Naive thymus-derived CD8-positive, alpha-beta T cell (primary cell): ENCODE data around the gene DERL3. TPM values are rescaled to one million over a fixed set of nuclear protein-coding genes. Genes with fewer than 3 reads are reported as not detected.

Source experiments
- ATAC-seq, 2 donors: fragments of 150-1000 bp; cut with Tn5 transposase in 1 of 2; sonication (Bioruptor Pico), chemical (Tn5 transposase) in 1 of 2; 1 replicate in 1 of 2; 2 replicates in 1 of 2; pipeline ENCODE4 v1.10.0; 2021; ENCODE audit warnings: mild to moderate bottlenecking in 2 of 2, moderate library complexity in 2 of 2
- POLR2A ChIA-PET: fragments of 350-600 bp; sonication (Branson Sonifier 250); formaldehyde crosslinking; loops from one replicate; lab custom pipeline; 2021; ENCODE audit warnings: antibody characterized with exemption; lab: Charles Lee
- DNase-seq, 10 donors: peaks; one replicate each; pipeline versions ENCODE4 v3.0.0 to v3.0.0-alpha.2; 2020 to 2022
- H3K27ac Mint-ChIP-seq, 10 donors: one replicate each; pipeline ENCODE4 v1.8.0; 2020 to 2022; ENCODE audit warnings: mild to moderate bottlenecking in 10 of 10, mixed read lengths in 10 of 10, moderate library complexity in 4 of 10, inconsistent platforms in 1 of 10
- H3K27me3 Mint-ChIP-seq, 5 donors: one replicate each; pipeline ENCODE4 v1.8.0; 2021 to 2022; ENCODE audit warnings: mixed read lengths in 5 of 5
- H3K36me3 Mint-ChIP-seq, 3 donors: one replicate each; pipeline ENCODE4 v1.8.0; 2020 to 2022; ENCODE audit warnings: mixed read lengths in 3 of 3, mild to moderate bottlenecking in 2 of 3, inconsistent platforms in 1 of 3
- H3K4me1 Mint-ChIP-seq, 4 donors: one replicate each; pipeline ENCODE4 v1.8.0; 2021 to 2022; ENCODE audit warnings: mixed read lengths in 4 of 4
- H3K4me3 Mint-ChIP-seq, 10 donors: one replicate each; pipeline ENCODE4 v1.8.0; 2020 to 2022; ENCODE audit warnings: mild to moderate bottlenecking in 10 of 10, mixed read lengths in 10 of 10, moderate library complexity in 6 of 10, inconsistent platforms in 1 of 10
- H3K9me3 Mint-ChIP-seq, 9 donors: one replicate each; pipeline ENCODE4 v1.8.0; 2020 to 2022; ENCODE audit warnings: mixed read lengths in 9 of 9, mild to moderate bottlenecking in 3 of 9, inconsistent platforms in 1 of 9, moderate library complexity in 1 of 9
- polyA plus RNA-seq, 3 donors: library from polyadenylated mRNA; unstranded; fragments of 300-500 nt; fragmentation: Illumina TruSeq; gene quantifications; one replicate each; pipeline ENCODE4 v1.2.3, GENCODE V29; 2021
- total RNA-seq, 8 experiments: library from RNA in 2 of 8; stranded (reverse) in 2 of 8; gene quantifications; one replicate each; pipeline ENCODE4 v1.2.3 and lab custom pipeline; 2021 to 2026

The DERL3 gene
- total and polyA plus RNA-seq, 5 experiments from 2014 or later, result 1.7 to 2.0 TPM; not detected in 3

- ATAC-seq (no peak), DNase-seq (no peak)
- Mint-ChIP-seq H3K4me3 (peak overlapping the region in 1 of 10 donors; percentile 30), H3K27ac (peak overlapping the region in 2 of 10 donors; percentile 17 to 69), H3K36me3 (peaks cover 0 to 24% (median 3%) of the 10 kb centered on the region in 3 donors), H3K9me3 (no peaks in the 10 kb centered on the region), H3K27me3 (peaks cover 0 to 2% (median 0%) of the 10 kb centered on the region in 5 donors), H3K4me1 (peaks cover 16 to 30% (median 22%) of the 10 kb centered on the region in 4 donors)
- POLR2A ChIA-PET, result interaction anchor here (0.6 to 0.9 kb wide), 2 partner anchors 27 to 59 kb away, joined by 3 read pairs; partner anchors contain the start of gene MIF
Measured at GRCh38 chr22:23835484-23836144, 3.2 kb downstream of the DERL3 start.

GRCh38 chr22:23834793-23835483, 3.9 kb downstream of the DERL3 start:
- Mint-ChIP-seq H3K27me3 (peaks cover 0 to 2% (median 0%) of the 10 kb centered on the region in 5 donors), H3K36me3 (peaks cover 0 to 31% (median 3%) of the 10 kb centered on the region in 3 donors), H3K9me3 (no peaks in the 10 kb centered on the region), H3K27ac (no peak overlapping the region), H3K4me1 (peaks cover 16 to 33% (median 23%) of the 10 kb centered on the region in 4 donors), H3K4me3 (no peak overlapping the region)
- POLR2A ChIA-PET, result interaction anchor here (0.6 to 0.9 kb wide), 2 partner anchors 28 to 60 kb away, joined by 3 read pairs; partner anchors contain the start of gene MIF
- peak in 1 of 10 donors; percentile 49 for DNase-seq
- ATAC-seq, result no peak

- ATAC-seq, result no peak
- POLR2A ChIA-PET, result interaction anchor here (0.9 kb wide), 1 partner anchor 60 kb away, joined by 3 read pairs; the partner anchor contains the start of gene MIF
Measured at GRCh38 chr22:23834406-23834792, 4.4 kb downstream of the DERL3 start.

DNA sequence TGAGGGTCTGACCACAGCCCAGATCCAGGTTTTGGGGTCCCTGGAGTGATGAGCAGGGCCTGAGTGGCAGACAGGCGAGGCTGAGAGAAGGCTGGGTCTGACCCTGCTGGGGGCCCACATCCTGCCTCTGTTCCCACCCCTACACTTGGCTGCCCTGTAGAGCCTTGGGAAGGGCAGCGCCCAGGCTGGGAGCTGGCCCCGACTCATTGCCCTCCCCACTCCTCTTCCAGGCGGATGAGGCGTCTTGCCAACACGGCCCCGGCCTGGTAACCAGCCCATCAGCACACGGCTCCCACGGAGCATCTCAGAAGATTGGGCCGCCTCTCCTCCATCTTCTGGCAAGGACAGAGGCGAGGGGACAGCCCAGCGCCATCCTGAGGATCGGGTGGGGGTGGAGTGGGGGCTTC, 4.9 kb downstream of the DERL3 start:
- H3K36me3 Mint-ChIP-seq, result peaks cover 0 to 41% (median 3%) of the 10 kb centered on the region in 3 donors
- no peak overlapping the region for H3K4me3 Mint-ChIP-seq
- ATAC-seq, result no peak
- peaks cover 14 to 24% (median 19%) of the 10 kb centered on the region in 4 donors for H3K4me1 Mint-ChIP-seq
- POLR2A ChIA-PET, result no interaction called here
- peak overlapping the region in 1 of 10 donors; percentile 5 for H3K27ac Mint-ChIP-seq
- H3K9me3 Mint-ChIP-seq, result no peaks in the 10 kb centered on the region
- H3K27me3 Mint-ChIP-seq, result no peaks in the 10 kb centered on the region
- no peak for DNase-seq

More at GRCh38 chr22:23834406-23834792, 4.4 kb downstream of the DERL3 start:
- Mint-ChIP-seq H3K27ac (no peak overlapping the region), H3K9me3 (no peaks in the 10 kb centered on the region), H3K36me3 (peaks cover 0 to 36% (median 3%) of the 10 kb centered on the region in 3 donors), H3K4me1 (peaks cover 14 to 29% (median 21%) of the 10 kb centered on the region in 4 donors), H3K4me3 (no peak overlapping the region), H3K27me3 (peaks cover 0 to 2% (median 0%) of the 10 kb centered on the region in 5 donors)
- no peak for DNase-seq

GRCh38 chr22:23833017-23833751, 5.6 kb downstream of the DERL3 start:
- POLR2A ChIA-PET, result no interaction called here
- Mint-ChIP-seq H3K4me3 (no peak overlapping the region), H3K36me3 (peaks cover 0 to 45% (median 3%) of the 10 kb centered on the region in 3 donors), H3K4me1 (peaks cover 12 to 20% (median 16%) of the 10 kb centered on the region in 4 donors), H3K27me3 (no peaks in the 10 kb centered on the region), H3K9me3 (no peaks in the 10 kb centered on the region), H3K27ac (peak overlapping the region in 1 of 10 donors; percentile 24)
- ATAC-seq, result no peak
- DNase-seq, result no peak

- ATAC-seq (no peak), DNase-seq (no peak)
- Mint-ChIP-seq H3K4me3 (no peak overlapping the region), H3K4me1 (peaks cover 7 to 14% (median 10%) of the 10 kb centered on the region in 4 donors), H3K9me3 (no peaks in the 10 kb centered on the region), H3K36me3 (peaks cover 0 to 48% (median 5%) of the 10 kb centered on the region in 3 donors), H3K27ac (no peak overlapping the region), H3K27me3 (no peaks in the 10 kb centered on the region)
- POLR2A ChIA-PET, result no interaction called here
Measured at GRCh38 chr22:23832226-23833016, 6.4 kb downstream of the DERL3 start.

- Mint-ChIP-seq H3K4me3 (no peak overlapping the region), H3K27me3 (no peaks in the 10 kb centered on the region), H3K9me3 (no peaks in the 10 kb centered on the region), H3K36me3 (peaks cover 0 to 52% (median 5%) of the 10 kb centered on the region in 3 donors), H3K27ac (no peak overlapping the region), H3K4me1 (peaks cover 4 to 11% (median 7%) of the 10 kb centered on the region in 4 donors)
- POLR2A ChIA-PET, result no interaction called here
- ATAC-seq (no peak), DNase-seq (no peak)
Measured at GRCh38 chr22:23831781-23832180, 7.0 kb downstream of the DERL3 start.

DNA sequence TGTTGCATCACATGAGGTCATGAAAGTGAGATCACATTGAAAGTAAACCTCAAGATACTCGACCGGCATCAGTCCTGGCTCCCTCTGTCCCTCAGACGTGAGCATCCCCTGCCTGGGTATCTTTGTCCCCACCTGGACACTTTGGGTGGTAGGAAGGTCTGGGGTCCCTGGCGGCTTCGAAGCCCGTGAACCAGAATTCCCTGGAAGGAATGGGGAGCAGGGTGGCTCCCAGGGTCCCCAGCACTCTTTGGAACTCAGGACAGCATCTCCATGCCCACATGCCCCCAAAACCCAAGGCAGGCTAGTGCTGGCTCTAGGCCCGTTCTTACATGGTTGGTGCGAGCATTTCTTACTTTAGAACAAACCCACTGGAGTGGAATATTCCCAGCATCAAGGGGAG, 7.5 kb downstream of the DERL3 start:
- no peak for ATAC-seq
- H3K36me3 Mint-ChIP-seq, result peaks cover 0 to 58% (median 8%) of the 10 kb centered on the region in 3 donors
- POLR2A ChIA-PET, result no interaction called here

GRCh38 chr22:23829845-23830372, 8.9 kb downstream of the DERL3 start:
- POLR2A ChIA-PET, result no interaction called here
- DNase-seq, result no peak
- peaks cover 0 to 65% (median 11%) of the 10 kb centered on the region in 3 donors for H3K36me3 Mint-ChIP-seq
- H3K4me3 Mint-ChIP-seq, result peak overlapping the region in 1 of 10 donors; percentile 13
- H3K27ac Mint-ChIP-seq, result peak overlapping the region in 4 of 10 donors; percentile 2 to 78 (median 23)
- peaks cover 4 to 8% (median 5%) of the 10 kb centered on the region in 4 donors for H3K4me1 Mint-ChIP-seq
- H3K9me3 Mint-ChIP-seq, result no peaks in the 10 kb centered on the region
- no peak for ATAC-seq
- no peaks in the 10 kb centered on the region for H3K27me3 Mint-ChIP-seq

More for the DNA sequence above, 7.5 kb downstream of the DERL3 start:
- H3K27ac Mint-ChIP-seq, result no peak overlapping the region
- H3K9me3 Mint-ChIP-seq, result no peaks in the 10 kb centered on the region
- DNase-seq, result no peak
- no peak overlapping the region for H3K4me3 Mint-ChIP-seq
- H3K4me1 Mint-ChIP-seq, result peaks cover 4 to 8% (median 6%) of the 10 kb centered on the region in 4 donors
- H3K27me3 Mint-ChIP-seq, result no peaks in the 10 kb centered on the region

DNA sequence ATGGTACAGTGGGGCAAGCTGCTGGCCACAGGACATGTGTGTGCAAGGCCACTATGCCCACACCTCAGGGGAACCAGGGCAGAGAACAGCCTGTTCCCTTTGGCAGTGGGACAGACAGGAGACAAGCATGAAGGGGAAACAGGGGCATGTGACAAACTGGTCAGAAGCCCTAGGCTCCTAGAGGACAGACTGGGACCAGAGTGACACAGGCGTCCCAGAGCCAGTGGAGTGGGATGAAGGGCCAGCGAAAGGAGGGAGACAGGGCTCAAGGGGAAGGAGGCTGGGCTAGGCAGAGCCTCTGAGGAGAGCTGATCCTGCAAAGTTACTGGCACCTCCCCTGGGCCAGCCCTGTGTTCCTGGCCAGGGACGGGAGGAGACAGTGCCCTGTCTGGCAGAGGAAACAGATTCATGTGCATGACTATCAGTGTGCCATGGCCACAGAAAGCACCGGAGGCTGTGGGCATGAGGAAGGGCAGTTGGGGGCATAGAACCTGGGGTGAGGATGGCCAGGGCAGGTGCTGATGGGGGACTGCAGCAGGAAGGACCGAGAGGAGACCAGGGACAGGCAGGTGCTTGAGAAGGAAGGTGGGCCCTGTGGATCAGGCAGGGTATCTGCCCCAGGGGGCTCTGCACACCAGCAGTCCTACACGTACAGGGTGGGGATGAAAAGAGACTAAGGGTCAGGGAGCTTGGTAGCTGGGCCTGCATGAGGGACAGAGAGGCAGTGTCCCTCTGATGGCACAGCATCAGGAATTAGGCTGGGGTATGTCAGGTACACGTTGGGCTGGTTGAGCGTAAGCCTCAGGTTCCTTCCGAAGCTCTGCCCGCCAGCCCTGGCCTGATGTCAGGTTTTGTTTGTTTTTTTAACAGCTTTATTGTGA, 9.8 kb downstream of the DERL3 start:
- POLR2A ChIA-PET, result interaction anchor here (0.7 to 0.9 kb wide), 2 partner anchors 18 to 30 kb away, joined by 3 read pairs; no protein-coding TSS in a partner anchor
- DNase-seq (no peak), ATAC-seq (no peak)
- Mint-ChIP-seq H3K4me3 (no peak overlapping the region), H3K36me3 (peaks cover 0 to 69% (median 11%) of the 10 kb centered on the region in 3 donors), H3K4me1 (peaks cover 4 to 10% (median 5%) of the 10 kb centered on the region in 4 donors), H3K27me3 (no peaks in the 10 kb centered on the region), H3K27ac (peak overlapping the region in 5 of 10 donors; percentile 9 to 78 (median 59)), H3K9me3 (no peaks in the 10 kb centered on the region)
